ENCODE data around the gene NLGN1.
A peak's percentile ranks its signal among the peaks of the same experiment; 100 is the strongest.
"Not testable (repeated sequence)": the region's sequence is repeated elsewhere in the genome, so short reads cannot be mapped to it uniquely, and the experiment has no call there.

NLGN1 gene

GRCh38 chr3:173567997-173568396 is 170.5 kb downstream of the NLGN1 start:
- DNase-seq (ENCODE audit: low read depth), result no peak

GRCh38 chr3:173568623-173569022 is 171.1 kb downstream of the NLGN1 start:
- no peak for DNase-seq (ENCODE audit: low read depth)

- DNase-seq (ENCODE audit: low read depth), result no peak
These were observed 186.0 kb downstream of the NLGN1 start for GRCh38 chr3:173583496-173583895.

- DNase-seq (ENCODE audit: low read depth), result peak; percentile 74
These were observed 186.7 kb downstream of the NLGN1 start for GRCh38 chr3:173584093-173584837.

GRCh38 chr3:173584838-173585831 is 187.6 kb downstream of the NLGN1 start:
- peak; percentile 88 for DNase-seq (ENCODE audit: low read depth)

- DNase-seq (ENCODE audit: low read depth), result peak; percentile 53
These were observed 188.6 kb downstream of the NLGN1 start for GRCh38 chr3:173586166-173586565.

- DNase-seq (ENCODE audit: low read depth), result no peak
These were observed 189.5 kb downstream of the NLGN1 start for GRCh38 chr3:173587055-173587454.

GRCh38 chr3:173588556-173588955 is 191.0 kb downstream of the NLGN1 start:
- DNase-seq (ENCODE audit: low read depth), result peak; percentile 9

GRCh38 chr3:173589116-173589515 is 191.6 kb downstream of the NLGN1 start:
- DNase-seq (ENCODE audit: low read depth), result no peak

GRCh38 chr3:173591401-173591800 is 193.9 kb downstream of the NLGN1 start:
- DNase-seq (ENCODE audit: low read depth), result no peak

GRCh38 chr3:173594881-173595280 is 197.3 kb downstream of the NLGN1 start:
- DNase-seq (ENCODE audit: low read depth), result not testable (repeated sequence)

GRCh38 chr3:173599673-173600072 is 202.1 kb downstream of the NLGN1 start:
- peak; percentile 91 for DNase-seq (ENCODE audit: low read depth)

- DNase-seq (ENCODE audit: low read depth), result no peak
These were observed 217.0 kb downstream of the NLGN1 start for GRCh38 chr3:173614522-173614921.

- no peak for DNase-seq (ENCODE audit: low read depth)
These were observed 218.1 kb downstream of the NLGN1 start for GRCh38 chr3:173615661-173616060.

- no peak for DNase-seq (ENCODE audit: low read depth)
These were observed 219.9 kb downstream of the NLGN1 start for GRCh38 chr3:173617490-173617889.

- DNase-seq (ENCODE audit: low read depth), result no peak
These were observed 220.6 kb downstream of the NLGN1 start for GRCh38 chr3:173618148-173618547.

- no peak for DNase-seq (ENCODE audit: low read depth)
These were observed 221.2 kb downstream of the NLGN1 start for GRCh38 chr3:173618703-173619102.

- peak; percentile 87 for DNase-seq (ENCODE audit: low read depth)
These were observed 224.6 kb downstream of the NLGN1 start for GRCh38 chr3:173622166-173622565.

GRCh38 chr3:173624086-173624485 is 226.5 kb downstream of the NLGN1 start:
- DNase-seq (ENCODE audit: low read depth), result no peak

- no peak for DNase-seq (ENCODE audit: low read depth)
These were observed 233.3 kb downstream of the NLGN1 start for GRCh38 chr3:173630849-173631248.

GRCh38 chr3:173632945-173633344 is 235.4 kb downstream of the NLGN1 start:
- DNase-seq (ENCODE audit: low read depth), result no peak

- DNase-seq (ENCODE audit: low read depth), result no peak
These were observed 238.3 kb downstream of the NLGN1 start for GRCh38 chr3:173635826-173636225.

- no peak for DNase-seq (ENCODE audit: low read depth)
These were observed 241.6 kb downstream of the NLGN1 start for GRCh38 chr3:173639098-173639497.

Data from EH (cell line).